ENCODE data around the gene BCL10.
"Not testable (repeated sequence)": the region's sequence is repeated elsewhere in the genome, so short reads cannot be mapped to it uniquely, and the experiment has no call there.

Gene BCL10

DNA sequence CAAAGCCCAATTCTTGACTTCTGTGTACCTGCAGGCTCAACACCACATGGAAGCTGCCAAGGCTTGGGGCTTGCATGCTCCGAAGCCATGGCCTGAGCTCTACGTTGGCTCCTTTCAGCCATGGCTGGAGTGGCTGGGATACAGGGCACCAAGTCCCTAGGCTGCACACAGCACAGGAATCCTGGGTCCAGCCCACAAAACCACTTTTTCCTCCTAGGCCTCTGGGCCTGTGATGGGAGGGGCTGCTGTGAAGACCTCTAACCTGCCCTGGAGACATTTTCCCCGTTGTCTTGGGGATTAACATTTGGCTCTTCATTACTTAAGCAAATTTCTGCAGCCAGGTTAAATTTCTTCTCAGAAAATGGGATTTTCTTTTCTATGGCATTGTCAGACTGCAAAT lies 27.4 kb downstream of the BCL10 start:
- POLR2A ChIA-PET; H3K9me3 ChIP-seq (ENCODE audit: control insufficient read depth, insufficient read depth, low read depth, low read length); H3K4me3 ChIP-seq (ENCODE audit: low read depth, low read length); H3K4me1 ChIP-seq (ENCODE audit: control insufficient read depth, insufficient read depth, low read length); H3K27ac ChIP-seq (ENCODE audit: extremely low read depth, low read depth, low read length): not testable (repeated sequence)
- TF ChIP-seq TRIM28 (IDR thresholded peaks at IDR 0.05; ENCODE audit: borderline replicate concordance, low read length) (peak; percentile 54; the same call in 1 of the 2 replicates), SETDB1 (IDR thresholded peaks at IDR 0.05; ENCODE audit: insufficient read length, low read length) (peak; percentile 40), ZNF585B (tag by site-specific recombination; IDR thresholded peaks at IDR 0.05) (peak; percentile 98)
- peaks cover 8 to 38% of the 10 kb centered on the region in 2 experiments for H3K36me3 ChIP-seq (ENCODE audit: control insufficient read depth in 2 of 2, insufficient read depth in 1 of 2, low read length in 2 of 2)
- CTCF ChIA-PET, result interaction anchor here (0.7 to 1.1 kb wide), 4 partner anchors 139 to 304 kb away, joined by 3 to 5 read pairs (median 3); no protein-coding TSS in a partner anchor

DNA sequence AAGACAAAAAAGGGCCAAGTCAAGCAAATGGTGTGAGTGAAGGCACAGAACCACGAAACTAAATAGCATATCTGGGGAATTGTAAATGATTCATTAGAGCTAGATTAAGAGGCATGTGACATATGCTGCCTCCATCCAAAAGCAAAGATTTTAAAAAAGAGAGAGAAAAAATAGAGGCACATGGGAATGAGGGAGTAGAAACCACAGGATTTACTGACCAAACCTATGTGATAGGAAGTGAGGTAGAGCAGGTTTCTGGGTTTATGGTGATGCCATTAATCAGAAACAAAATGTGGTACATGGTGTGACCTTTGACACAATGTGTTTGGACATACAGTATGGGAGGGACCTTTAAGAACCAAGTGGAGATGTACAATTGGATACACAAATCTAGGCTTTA lies 30.5 kb downstream of the BCL10 start:
- H3K27ac ChIP-seq (ENCODE audit: extremely low read depth, low read depth, low read length), result no peak overlapping the region
- H3K36me3 ChIP-seq (ENCODE audit: control insufficient read depth in 2 of 2, insufficient read depth in 1 of 2, low read length in 2 of 2), result peaks cover 0 to 7% of the 10 kb centered on the region in 2 experiments; a peak in 2 of 3 replicates
- ChIA-PET CTCF (interaction anchor here (1.3 to 2.2 kb wide), 2 partner anchors 9 to 14 kb away, joined by 5 to 6 read pairs; partner anchors contain the start of gene C1orf52), POLR2A (no interaction called here)
- peaks cover 11% of the 10 kb centered on the region for H3K4me1 ChIP-seq (ENCODE audit: control insufficient read depth, insufficient read depth, low read length)
- no peaks in the 10 kb centered on the region for H3K9me3 ChIP-seq (ENCODE audit: control insufficient read depth, insufficient read depth, low read depth, low read length)
- H3K4me3 ChIP-seq (ENCODE audit: low read depth, low read length), result no peak overlapping the region
- TF ChIP-seq ZNF121 (tag by site-specific recombination; IDR thresholded peaks at IDR 0.05) (no peak), ZNF596 (tag by site-specific recombination; IDR thresholded peaks at IDR 0.05) (no peak), ZNF266 (tag by site-specific recombination; IDR thresholded peaks at IDR 0.05; ENCODE audit: low read depth) (no peak), ZNF792 (tag by site-specific recombination; IDR thresholded peaks at IDR 0.05) (no peak), HOXD13 (CRISPR knock-in tag; IDR thresholded peaks at IDR 0.05; ENCODE audit: borderline replicate concordance) (no peak), ZBTB21 (tag by site-specific recombination; IDR thresholded peaks at IDR 0.05) (no peak), ZNF548 (tag by site-specific recombination; IDR thresholded peaks at IDR 0.05) (no peak), SCRT1 (tag by site-specific recombination; IDR thresholded peaks at IDR 0.05; ENCODE audit: borderline replicate concordance) (no peak)
- TF ChIP-seq, protein P1, sequence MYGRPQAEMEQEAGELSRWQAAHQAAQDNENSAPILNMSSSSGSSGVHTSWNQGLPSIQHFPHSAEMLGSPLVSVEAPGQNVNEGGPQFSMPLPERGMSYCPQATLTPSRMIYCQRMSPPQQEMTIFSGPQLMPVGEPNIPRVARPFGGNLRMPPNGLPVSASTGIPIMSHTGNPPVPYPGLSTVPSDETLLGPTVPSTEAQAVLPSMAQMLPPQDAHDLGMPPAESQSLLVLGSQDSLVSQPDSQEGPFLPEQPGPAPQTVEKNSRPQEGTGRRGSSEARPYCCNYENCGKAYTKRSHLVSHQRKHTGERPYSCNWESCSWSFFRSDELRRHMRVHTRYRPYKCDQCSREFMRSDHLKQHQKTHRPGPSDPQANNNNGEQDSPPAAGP (tag by site-specific recombination; IDR thresholded peaks at IDR 0.05), result no peak
- TF ChIP-seq, protein P2, sequence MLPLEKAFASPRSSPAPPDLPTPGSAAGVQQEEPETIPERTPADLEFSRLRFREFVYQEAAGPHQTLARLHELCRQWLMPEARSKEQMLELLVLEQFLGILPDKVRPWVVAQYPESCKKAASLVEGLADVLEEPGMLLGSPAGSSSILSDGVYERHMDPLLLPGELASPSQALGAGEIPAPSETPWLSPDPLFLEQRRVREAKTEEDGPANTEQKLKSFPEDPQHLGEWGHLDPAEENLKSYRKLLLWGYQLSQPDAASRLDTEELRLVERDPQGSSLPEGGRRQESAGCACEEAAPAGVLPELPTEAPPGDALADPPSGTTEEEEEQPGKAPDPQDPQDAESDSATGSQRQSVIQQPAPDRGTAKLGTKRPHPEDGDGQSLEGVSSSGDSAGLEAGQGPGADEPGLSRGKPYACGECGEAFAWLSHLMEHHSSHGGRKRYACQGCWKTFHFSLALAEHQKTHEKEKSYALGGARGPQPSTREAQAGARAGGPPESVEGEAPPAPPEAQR (tag by site-specific recombination; IDR thresholded peaks at IDR 0.05), result no peak
- TF ChIP-seq, protein P3, sequence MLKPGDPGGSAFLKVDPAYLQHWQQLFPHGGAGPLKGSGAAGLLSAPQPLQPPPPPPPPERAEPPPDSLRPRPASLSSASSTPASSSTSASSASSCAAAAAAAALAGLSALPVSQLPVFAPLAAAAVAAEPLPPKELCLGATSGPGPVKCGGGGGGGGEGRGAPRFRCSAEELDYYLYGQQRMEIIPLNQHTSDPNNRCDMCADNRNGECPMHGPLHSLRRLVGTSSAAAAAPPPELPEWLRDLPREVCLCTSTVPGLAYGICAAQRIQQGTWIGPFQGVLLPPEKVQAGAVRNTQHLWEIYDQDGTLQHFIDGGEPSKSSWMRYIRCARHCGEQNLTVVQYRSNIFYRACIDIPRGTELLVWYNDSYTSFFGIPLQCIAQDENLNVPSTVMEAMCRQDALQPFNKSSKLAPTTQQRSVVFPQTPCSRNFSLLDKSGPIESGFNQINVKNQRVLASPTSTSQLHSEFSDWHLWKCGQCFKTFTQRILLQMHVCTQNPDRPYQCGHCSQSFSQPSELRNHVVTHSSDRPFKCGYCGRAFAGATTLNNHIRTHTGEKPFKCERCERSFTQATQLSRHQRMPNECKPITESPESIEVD (tag by site-specific recombination; IDR thresholded peaks at IDR 0.05), result no peak

DNA sequence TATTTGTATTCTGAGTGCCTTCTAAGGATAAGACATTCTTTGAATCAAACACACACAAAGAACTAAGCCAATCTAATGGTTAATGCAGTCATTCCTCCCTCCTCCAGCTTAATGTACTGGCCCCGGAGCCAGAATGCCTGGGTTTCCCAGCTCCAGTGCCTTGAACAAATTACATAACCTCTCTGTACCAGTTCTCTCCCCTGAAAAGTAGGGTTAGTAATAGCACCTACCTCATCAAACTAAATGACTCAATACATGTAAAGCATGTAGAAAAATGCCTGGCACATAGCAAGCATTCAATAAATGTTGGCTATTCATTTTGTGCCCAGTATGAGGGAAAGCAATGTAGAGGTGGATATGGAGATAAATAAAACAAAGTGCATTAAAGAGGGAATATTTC lies 31.0 kb downstream of the BCL10 start:
- CTCF ChIA-PET, result interaction anchor here (1.3 to 2.4 kb wide), 3 partner anchors 9 to 137 kb away, joined by 5 to 12 read pairs (median 7); partner anchors contain the start of gene C1orf52
- H3K4me1 ChIP-seq (ENCODE audit: control insufficient read depth, insufficient read depth, low read length), result peaks cover 11% of the 10 kb centered on the region
- H3K4me3 ChIP-seq (ENCODE audit: low read depth, low read length), result no peak overlapping the region
- H3K9me3 ChIP-seq (ENCODE audit: control insufficient read depth, insufficient read depth, low read depth, low read length), result no peaks in the 10 kb centered on the region
- POLR2A ChIA-PET, result interaction anchor here (0.7 kb wide), 1 partner anchor 31 kb away, joined by 3 read pairs; no protein-coding TSS in a partner anchor
- peaks cover 0 to 3% of the 10 kb centered on the region in 2 experiments; a peak in 1 of 3 replicates for H3K36me3 ChIP-seq (ENCODE audit: control insufficient read depth in 2 of 2, insufficient read depth in 1 of 2, low read length in 2 of 2)
- H3K27ac ChIP-seq (ENCODE audit: extremely low read depth, low read depth, low read length), result no peak overlapping the region
- TF ChIP-seq SALL2 (tag by site-specific recombination; IDR thresholded peaks at IDR 0.05; ENCODE audit: borderline replicate concordance) (no peak), ZSCAN16 (tag by site-specific recombination; IDR thresholded peaks at IDR 0.05) (no peak), MEIS1 (CRISPR knock-in tag; IDR thresholded peaks at IDR 0.05; ENCODE audit: borderline replicate concordance) (no peak), ZEB2 (tag by site-specific recombination; IDR thresholded peaks at IDR 0.05) (no peak), ZNF530 (tag by site-specific recombination; IDR thresholded peaks at IDR 0.05; ENCODE audit: low read depth) (no peak), KLF7 (tag by site-specific recombination; IDR thresholded peaks at IDR 0.05; ENCODE audit: borderline replicate concordance) (no peak), SCRT1 (tag by site-specific recombination; IDR thresholded peaks at IDR 0.05; ENCODE audit: borderline replicate concordance) (no peak), ZNF837 (tag by site-specific recombination; IDR thresholded peaks at IDR 0.05) (no peak), ZFP3 (tag by site-specific recombination; IDR thresholded peaks at IDR 0.05; ENCODE audit: low read depth) (no peak), ZNF664 (tag by site-specific recombination; IDR thresholded peaks at IDR 0.05) (no peak), ZNF571 (tag by site-specific recombination; IDR thresholded peaks at IDR 0.05) (no peak), BCL11B (tag by site-specific recombination; IDR thresholded peaks at IDR 0.05; ENCODE audit: low read depth) (no peak)
- TF ChIP-seq, protein P3 (tag by site-specific recombination; IDR thresholded peaks at IDR 0.05), result no peak
- TF ChIP-seq, protein P4, sequence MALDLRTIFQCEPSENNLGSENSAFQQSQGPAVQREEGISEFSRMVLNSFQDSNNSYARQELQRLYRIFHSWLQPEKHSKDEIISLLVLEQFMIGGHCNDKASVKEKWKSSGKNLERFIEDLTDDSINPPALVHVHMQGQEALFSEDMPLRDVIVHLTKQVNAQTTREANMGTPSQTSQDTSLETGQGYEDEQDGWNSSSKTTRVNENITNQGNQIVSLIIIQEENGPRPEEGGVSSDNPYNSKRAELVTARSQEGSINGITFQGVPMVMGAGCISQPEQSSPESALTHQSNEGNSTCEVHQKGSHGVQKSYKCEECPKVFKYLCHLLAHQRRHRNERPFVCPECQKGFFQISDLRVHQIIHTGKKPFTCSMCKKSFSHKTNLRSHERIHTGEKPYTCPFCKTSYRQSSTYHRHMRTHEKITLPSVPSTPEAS (tag by site-specific recombination; IDR thresholded peaks at IDR 0.05), result no peak
